Uterus (tissue), 4 donors: ENCODE data around the gene DIDO1. TPM values are rescaled to one million over a fixed set of nuclear protein-coding genes. Genes with fewer than 3 reads are reported as not detected.

ENCODE experiments used
- DNase-seq, 2 donors: peaks; one replicate each; pipeline ENCODE4 v3.0.0-alpha.2; 2019 to 2020
- H3K27ac ChIP-seq, 2 donors: fragments of 200-600 bp; sonication (generic); 1 replicate in 1 of 2; 2 replicates in 1 of 2; pipeline ENCODE4 v1.5.1; 2016 to 2018
- H3K27me3 ChIP-seq, 2 donors: fragments of 200-600 bp; sonication (generic); one replicate each; pipeline ENCODE4 v1.5.1; 2018 to 2019; ENCODE audit warnings: control low read depth in 1 of 2
- H3K36me3 ChIP-seq, 2 donors: fragments of 200-600 bp; sonication (generic); one replicate each; pipeline ENCODE4 v1.5.1; 2019; ENCODE audit warnings: control low read depth in 1 of 2
- H3K4me1 ChIP-seq, 2 donors: fragments of 200-600 bp; sonication (generic); one replicate each; pipeline ENCODE4 v1.5.1; 2018 to 2019; ENCODE audit warnings: control low read depth in 1 of 2
- H3K4me3 ChIP-seq, 2 donors: fragments of 200-600 bp; sonication (generic); 1 replicate in 1 of 2; 2 replicates in 1 of 2; pipeline ENCODE4 v1.5.1; 2018 to 2019; ENCODE audit warnings: mild to moderate bottlenecking in 1 of 2
- H3K9me3 ChIP-seq, 2 donors: fragments of 200-600 bp; sonication (generic); one replicate each; pipeline ENCODE4 v1.5.1; 2019; ENCODE audit warnings: control low read depth in 1 of 2
- POLR2A ChIP-seq, 2 donors: fragments of 450-650 bp; IDR thresholded peaks; one replicate each; pipeline ENCODE4 v1.6.1; 2016; ENCODE audit warnings: antibody characterized with exemption in 2 of 2, mild to moderate bottlenecking in 1 of 2, moderate library complexity in 1 of 2
- intact Hi-C: fragments of 100-400 bp; cut with DNase I; formaldehyde crosslinking; loops from one replicate; pipeline ENCODE4 v1.15.1; 2023; ENCODE audit warnings: low total_unique reads
- total RNA-seq, 4 donors: library from RNA; depleted of rRNA in 3 of 4; stranded (reverse); fragments of >200 nt in 3 of 4; gene quantifications; one replicate each; pipeline versions ENCODE4 v1.1.0 to v1.2.4, GENCODE V29; 2014 to 2023
- TF ChIP-seq, protein P1 (sequence below), 4 experiments: fragments of 200-600 bp in 2 of 4; fragments of 450-650 bp in 2 of 4; sonication (generic) in 2 of 4; IDR thresholded peaks; one replicate each; pipeline ENCODE4 v1.5.1; 2016 to 2019; ENCODE audit warnings: antibody characterized with exemption in 4 of 4, mild to moderate bottlenecking in 2 of 4, moderate library complexity in 1 of 4
- donor health status: DM: yes; HTN: yes; CAD: no.

The DIDO1 gene
- total RNA-seq, 4 donors from 2014 or later, result 20.9 to 92.8 (median 78.8) TPM

DNA sequence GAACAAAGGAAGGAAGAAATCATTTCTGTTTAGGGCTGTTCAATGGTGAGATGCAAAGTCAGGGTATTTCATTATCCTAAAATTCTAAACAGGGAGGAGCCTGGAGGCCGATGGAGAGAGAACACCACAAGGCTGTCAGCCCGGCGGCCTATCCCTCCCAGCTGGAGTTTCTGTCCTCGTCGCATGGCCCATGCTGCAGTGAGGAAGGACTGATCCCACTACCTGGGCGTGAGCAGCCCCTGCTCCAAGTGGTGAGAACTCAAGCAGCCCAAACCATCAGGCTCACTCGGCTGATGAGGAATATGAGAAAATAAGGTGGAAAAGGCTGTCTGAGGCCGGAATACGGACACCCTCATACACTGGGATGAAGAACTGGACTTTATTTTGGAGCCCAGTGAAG lies 30.8 kb downstream of the DIDO1 start:
- H3K27ac ChIP-seq, result no peak overlapping the region
- no peaks in the 10 kb centered on the region for H3K9me3 ChIP-seq
- no peaks in the 10 kb centered on the region for H3K36me3 ChIP-seq
- peaks cover 5 to 8% of the 10 kb centered on the region in 2 donors for H3K4me1 ChIP-seq
- intact Hi-C loops, result no loop called here
- DNase-seq, result no peak
- no peak overlapping the region for H3K4me3 ChIP-seq
- H3K27me3 ChIP-seq, result no peaks in the 10 kb centered on the region
- TF ChIP-seq, protein P1, sequence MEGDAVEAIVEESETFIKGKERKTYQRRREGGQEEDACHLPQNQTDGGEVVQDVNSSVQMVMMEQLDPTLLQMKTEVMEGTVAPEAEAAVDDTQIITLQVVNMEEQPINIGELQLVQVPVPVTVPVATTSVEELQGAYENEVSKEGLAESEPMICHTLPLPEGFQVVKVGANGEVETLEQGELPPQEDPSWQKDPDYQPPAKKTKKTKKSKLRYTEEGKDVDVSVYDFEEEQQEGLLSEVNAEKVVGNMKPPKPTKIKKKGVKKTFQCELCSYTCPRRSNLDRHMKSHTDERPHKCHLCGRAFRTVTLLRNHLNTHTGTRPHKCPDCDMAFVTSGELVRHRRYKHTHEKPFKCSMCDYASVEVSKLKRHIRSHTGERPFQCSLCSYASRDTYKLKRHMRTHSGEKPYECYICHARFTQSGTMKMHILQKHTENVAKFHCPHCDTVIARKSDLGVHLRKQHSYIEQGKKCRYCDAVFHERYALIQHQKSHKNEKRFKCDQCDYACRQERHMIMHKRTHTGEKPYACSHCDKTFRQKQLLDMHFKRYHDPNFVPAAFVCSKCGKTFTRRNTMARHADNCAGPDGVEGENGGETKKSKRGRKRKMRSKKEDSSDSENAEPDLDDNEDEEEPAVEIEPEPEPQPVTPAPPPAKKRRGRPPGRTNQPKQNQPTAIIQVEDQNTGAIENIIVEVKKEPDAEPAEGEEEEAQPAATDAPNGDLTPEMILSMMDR (IDR thresholded peaks at IDR 0.05), result no peak
- TF ChIP-seq POLR2A (IDR thresholded peaks at IDR 0.05), result no peak

DNA sequence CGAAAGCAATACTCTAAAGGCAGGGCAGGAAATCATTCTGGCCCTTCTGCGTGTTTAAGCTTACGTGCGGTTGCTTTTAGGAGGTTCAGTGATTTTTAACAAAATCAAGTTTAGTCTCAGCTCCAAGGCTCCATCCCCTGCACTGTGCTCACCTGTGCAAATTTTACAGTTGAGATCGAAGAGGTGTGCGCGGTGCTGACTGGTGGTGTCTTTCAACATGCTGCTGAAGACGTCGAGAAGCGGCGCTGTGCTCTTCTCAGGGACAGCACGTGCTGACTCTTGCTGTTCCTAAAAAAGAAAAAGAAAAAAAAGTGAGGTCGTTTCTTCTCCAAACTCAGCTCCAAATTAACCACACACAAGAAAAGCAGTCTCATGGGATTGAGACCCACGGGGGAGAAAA lies 32.0 kb downstream of the DIDO1 start:
- no peak for DNase-seq
- H3K9me3 ChIP-seq, result no peaks in the 10 kb centered on the region
- no peaks in the 10 kb centered on the region for H3K4me1 ChIP-seq
- TF ChIP-seq, protein P1 (IDR thresholded peaks at IDR 0.05), result no peak
- no peak for TF ChIP-seq POLR2A (IDR thresholded peaks at IDR 0.05)
- no peaks in the 10 kb centered on the region for H3K27me3 ChIP-seq
- intact Hi-C loops, result no loop called here
- no peaks in the 10 kb centered on the region for H3K36me3 ChIP-seq
- no peak overlapping the region for H3K27ac ChIP-seq
- H3K4me3 ChIP-seq, result no peak overlapping the region

DNA sequence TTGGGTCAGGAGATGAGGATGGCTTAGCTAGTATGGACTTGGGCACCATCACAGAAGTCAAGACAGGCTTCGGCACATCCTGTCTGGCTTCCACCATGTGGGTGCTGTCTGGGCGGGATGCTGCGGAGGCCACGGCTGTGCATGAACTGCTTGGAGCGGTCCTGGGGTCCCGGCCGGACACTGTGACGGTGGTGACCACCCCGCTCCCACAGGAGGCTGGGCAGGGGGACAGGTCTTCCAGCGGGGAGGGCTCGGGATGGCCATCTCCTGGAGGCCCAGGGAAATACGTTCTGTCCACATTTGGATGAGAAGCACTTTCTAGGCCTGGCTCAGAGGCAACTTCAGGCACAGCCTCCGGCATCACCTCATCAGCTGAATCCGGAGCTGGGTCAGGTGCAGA lies 32.6 kb downstream of the DIDO1 start:
- intact Hi-C loops, result no loop called here
- H3K27ac ChIP-seq, result no peak overlapping the region
- no peaks in the 10 kb centered on the region for H3K36me3 ChIP-seq
- no peaks in the 10 kb centered on the region for H3K4me1 ChIP-seq
- no peaks in the 10 kb centered on the region for H3K27me3 ChIP-seq
- H3K4me3 ChIP-seq, result no peak overlapping the region
- no peaks in the 10 kb centered on the region for H3K9me3 ChIP-seq
- TF ChIP-seq, protein P1 (IDR thresholded peaks at IDR 0.05), result no peak
- no peak for TF ChIP-seq POLR2A (IDR thresholded peaks at IDR 0.05)
- no peak for DNase-seq

DNA sequence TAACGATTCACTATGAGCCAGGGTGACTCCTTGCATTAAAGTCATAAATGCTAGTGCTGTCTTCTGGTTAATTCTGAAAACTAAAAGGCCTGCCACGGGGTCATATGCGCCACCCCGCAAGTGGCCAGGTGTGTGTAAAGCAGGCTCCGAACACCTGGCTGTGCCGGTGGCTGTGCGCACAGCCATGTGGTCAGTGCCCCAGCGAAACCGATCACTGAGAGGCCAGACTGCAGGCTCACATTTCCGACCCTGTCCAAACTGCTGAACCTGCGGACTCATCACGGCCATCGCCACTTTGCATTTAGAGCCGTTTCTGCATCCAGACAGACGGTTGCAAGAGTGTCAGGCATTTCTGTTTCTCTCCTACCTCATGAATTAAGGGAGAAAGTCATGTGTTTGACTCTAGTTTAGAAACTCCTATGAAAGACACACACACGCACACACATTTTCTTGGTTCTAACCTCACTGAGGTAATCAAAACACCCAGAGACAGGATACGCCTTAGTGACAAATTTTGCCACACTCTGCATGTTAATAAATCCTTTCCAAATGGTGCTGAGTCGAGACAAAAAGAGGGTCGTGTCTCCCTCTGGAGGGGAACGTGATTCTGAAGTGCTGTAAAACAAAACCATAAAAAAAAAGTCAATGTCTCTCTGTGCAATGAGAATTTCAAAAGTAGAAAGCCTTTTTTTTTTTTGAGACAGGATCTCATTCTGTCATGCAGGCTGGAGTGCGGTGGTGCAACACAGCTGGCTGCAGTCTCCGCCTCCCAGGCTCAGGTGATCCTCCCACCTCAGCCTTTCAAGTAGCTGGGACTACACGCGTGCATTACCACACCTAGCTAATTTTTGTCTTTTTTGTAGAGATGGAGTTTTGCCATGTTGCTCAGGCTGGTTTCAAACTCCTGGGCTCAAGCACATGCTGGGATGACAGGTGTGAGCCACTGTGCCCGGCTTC lies 33.7 kb downstream of the DIDO1 start:
- TF ChIP-seq, protein P1 (IDR thresholded peaks at IDR 0.05), result no peak
- TF ChIP-seq POLR2A (IDR thresholded peaks at IDR 0.05), result no peak
- Histone ChIP-seq H3K36me3 (no peaks in the 10 kb centered on the region), H3K27ac (no peak overlapping the region), H3K9me3 (no peaks in the 10 kb centered on the region), H3K4me1 (no peaks in the 10 kb centered on the region), H3K4me3 (no peak overlapping the region), H3K27me3 (no peaks in the 10 kb centered on the region)
- intact Hi-C loops, result no loop called here
- no peak for DNase-seq

DNA sequence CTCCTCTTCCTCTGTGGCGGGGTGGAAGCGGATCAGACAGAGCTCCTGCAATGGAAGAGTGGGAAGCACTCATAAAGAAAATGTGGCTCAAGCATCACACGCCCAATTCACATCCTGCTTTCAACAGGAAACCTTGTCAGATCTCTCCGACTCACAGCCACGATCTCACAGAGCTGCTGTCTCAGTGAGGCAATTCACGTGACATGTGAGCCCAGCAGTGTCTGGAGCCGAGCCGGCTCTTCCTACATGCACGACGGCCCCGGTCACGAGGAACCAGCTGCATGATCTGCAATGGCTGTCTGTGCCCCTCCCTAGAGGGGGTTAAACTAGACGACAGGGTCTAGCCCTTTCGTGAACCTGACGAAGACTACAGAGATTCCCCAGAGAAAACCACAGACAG lies 35.2 kb downstream of the DIDO1 start:
- no peak overlapping the region for H3K4me3 ChIP-seq
- intact Hi-C loops, result no loop called here
- no peaks in the 10 kb centered on the region for H3K9me3 ChIP-seq
- no peaks in the 10 kb centered on the region for H3K36me3 ChIP-seq
- H3K27me3 ChIP-seq, result no peaks in the 10 kb centered on the region
- no peaks in the 10 kb centered on the region for H3K4me1 ChIP-seq
- TF ChIP-seq, protein P1 (IDR thresholded peaks at IDR 0.05), result no peak
- TF ChIP-seq POLR2A (IDR thresholded peaks at IDR 0.05), result no peak
- no peak for DNase-seq
- no peak overlapping the region for H3K27ac ChIP-seq
